HuH-7.5 (cell line): Measurements from ENCODE around the gene AMDHD2.
"Not testable (repeated sequence)": the region's sequence is repeated elsewhere in the genome, so short reads cannot be mapped to it uniquely, and the experiment has no call there.

Experiments used
- DNase-seq: peaks from one replicate; pipeline ENCODE4 v3.0.0; 2011; ENCODE audit warnings: low spot score

The AMDHD2 gene

GRCh38 chr16:2533912-2534311 lies 13.7 kb downstream of the AMDHD2 start:
- no peak for DNase-seq

GRCh38 chr16:2534335-2534734 lies 14.2 kb downstream of the AMDHD2 start:
- DNase-seq = not testable (repeated sequence)

GRCh38 chr16:2535625-2536013 lies 15.4 kb downstream of the AMDHD2 start:
- DNase-seq = no peak

GRCh38 chr16:2537451-2538379 lies 17.5 kb downstream of the AMDHD2 start, which contains the start of gene PDPK1:
TSS of gene PDPK1 (plus strand) at chr16:2538021. CDS start at chr16:2538113, 92 bp downstream.
- peak; percentile 79 for DNase-seq

GRCh38 chr16:2539192-2539844 lies 19.1 kb downstream of the AMDHD2 start:
- DNase-seq = not testable (repeated sequence)

GRCh38 chr16:2539845-2540458 lies 19.8 kb downstream of the AMDHD2 start:
- DNase-seq = not testable (repeated sequence)

- DNase-seq = not testable (repeated sequence)
Observed at GRCh38 chr16:2540912-2541311, 20.7 kb downstream of the AMDHD2 start.

- not testable (repeated sequence) for DNase-seq
Observed at GRCh38 chr16:2541409-2541808, 21.2 kb downstream of the AMDHD2 start.

- not testable (repeated sequence) for DNase-seq
Observed at GRCh38 chr16:2543771-2544170, 23.6 kb downstream of the AMDHD2 start.

- not testable (repeated sequence) for DNase-seq
Observed at GRCh38 chr16:2550283-2550878, 30.2 kb downstream of the AMDHD2 start.

GRCh38 chr16:2551420-2551889 lies 31.3 kb downstream of the AMDHD2 start:
- not testable (repeated sequence) for DNase-seq

GRCh38 chr16:2554709-2555425 lies 34.7 kb downstream of the AMDHD2 start:
- not testable (repeated sequence) for DNase-seq

- not testable (repeated sequence) for DNase-seq
Observed at GRCh38 chr16:2557150-2557549, 37.0 kb downstream of the AMDHD2 start.

GRCh38 chr16:2560131-2560797 lies 40.1 kb downstream of the AMDHD2 start:
- DNase-seq = not testable (repeated sequence)

GRCh38 chr16:2560798-2561133 lies 40.6 kb downstream of the AMDHD2 start:
- DNase-seq = not testable (repeated sequence)

GRCh38 chr16:2567506-2567905 lies 47.3 kb downstream of the AMDHD2 start:
- DNase-seq = not testable (repeated sequence)

- DNase-seq = not testable (repeated sequence)
Observed at GRCh38 chr16:2568573-2568972, 48.4 kb downstream of the AMDHD2 start.

GRCh38 chr16:2572704-2573103 lies 52.5 kb downstream of the AMDHD2 start:
- not testable (repeated sequence) for DNase-seq

- not testable (repeated sequence) for DNase-seq
Observed at GRCh38 chr16:2575839-2576238, 55.7 kb downstream of the AMDHD2 start.

- DNase-seq = not testable (repeated sequence)
Observed at GRCh38 chr16:2577044-2577443, 56.9 kb downstream of the AMDHD2 start.

- DNase-seq = not testable (repeated sequence)
Observed at GRCh38 chr16:2578905-2579304, 58.7 kb downstream of the AMDHD2 start.
